Nephron (organoid): ENCODE results near the gene PEF1.
A peak's percentile ranks its signal among the peaks of the same experiment; 100 is the strongest.

Experiments
- H3K27ac Mint-ChIP-seq, 3 experiments: 2 replicates each; pipeline ENCODE4 v1.8.0; 2020; ENCODE audit warnings: mixed read lengths in 3 of 3, mild to moderate bottlenecking in 2 of 3, moderate library complexity in 1 of 3
- H3K27me3 Mint-ChIP-seq: 2 replicates; pipeline ENCODE4 v1.8.0; 2021; ENCODE audit warnings: low read depth, mild to moderate bottlenecking, moderate library complexity, mixed read lengths
- H3K36me3 Mint-ChIP-seq: 2 replicates; pipeline ENCODE4 v1.8.0; 2020; ENCODE audit warnings: low read depth, mixed read lengths
- H3K4me1 Mint-ChIP-seq: 2 replicates; pipeline ENCODE4 v1.8.0; 2020; ENCODE audit warnings: mixed read lengths
- H3K4me3 Mint-ChIP-seq, 3 experiments: 2 replicates each; pipeline ENCODE4 v1.8.0; 2020; ENCODE audit warnings: mild to moderate bottlenecking in 3 of 3, mixed read lengths in 3 of 3, moderate library complexity in 2 of 3
- H3K9me3 Mint-ChIP-seq: 2 replicates; pipeline ENCODE4 v1.8.0; 2020; ENCODE audit warnings: mixed read lengths
- TF ChIP-seq, protein P1 (sequence below), 3 experiments: fragments of 200-600 bp; sonication (generic); IDR thresholded peaks; one replicate each; pipeline ENCODE4 v1.5.0; 2021; ENCODE audit warnings: antibody characterized with exemption in 3 of 3; ENCODE audit not compliant: unreplicated experiment in 3 of 3

Gene PEF1

DNA sequence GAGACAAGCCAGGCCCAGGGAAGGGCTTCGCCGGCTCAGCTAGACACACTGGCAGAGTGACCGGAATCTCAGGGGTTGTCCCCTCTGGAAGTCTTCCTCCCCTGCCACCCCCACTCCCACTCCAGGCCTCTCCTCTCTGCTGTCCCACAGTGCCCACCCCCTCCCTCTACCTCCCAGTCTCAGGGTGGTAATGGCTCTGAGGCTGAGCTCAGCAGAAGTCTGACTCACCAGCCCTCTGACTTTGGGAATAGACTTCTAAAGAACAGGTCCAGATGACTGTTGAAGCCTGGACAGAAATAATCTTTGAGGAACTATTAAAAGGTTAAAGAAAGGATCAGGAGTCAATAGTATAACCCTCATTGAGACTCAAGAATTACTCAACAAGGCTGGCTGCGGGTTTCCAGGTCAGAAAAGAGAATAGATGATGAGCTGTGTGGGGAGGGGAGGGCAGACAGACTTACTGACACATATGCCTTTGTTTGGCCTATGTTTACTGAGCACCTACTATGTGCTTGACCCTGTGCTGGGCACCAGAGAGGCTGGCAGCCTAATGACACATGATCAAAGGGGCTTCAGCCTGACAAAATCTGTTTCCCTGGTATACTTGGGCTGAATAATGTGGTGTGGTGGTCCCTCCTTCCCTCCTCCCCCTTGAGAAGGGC, 19.0 kb downstream of the PEF1 start:
- Mint-ChIP-seq H3K9me3 (no peaks in the 10 kb centered on the region), H3K36me3 (peaks cover 17% of the 10 kb centered on the region), H3K4me3 (no peak overlapping the region), H3K27me3 (peaks cover 4% of the 10 kb centered on the region), H3K27ac (peak overlapping the region in 1 of 3 experiments; percentile 41), H3K4me1 (peaks cover 23% of the 10 kb centered on the region)
- TF ChIP-seq, protein P1, sequence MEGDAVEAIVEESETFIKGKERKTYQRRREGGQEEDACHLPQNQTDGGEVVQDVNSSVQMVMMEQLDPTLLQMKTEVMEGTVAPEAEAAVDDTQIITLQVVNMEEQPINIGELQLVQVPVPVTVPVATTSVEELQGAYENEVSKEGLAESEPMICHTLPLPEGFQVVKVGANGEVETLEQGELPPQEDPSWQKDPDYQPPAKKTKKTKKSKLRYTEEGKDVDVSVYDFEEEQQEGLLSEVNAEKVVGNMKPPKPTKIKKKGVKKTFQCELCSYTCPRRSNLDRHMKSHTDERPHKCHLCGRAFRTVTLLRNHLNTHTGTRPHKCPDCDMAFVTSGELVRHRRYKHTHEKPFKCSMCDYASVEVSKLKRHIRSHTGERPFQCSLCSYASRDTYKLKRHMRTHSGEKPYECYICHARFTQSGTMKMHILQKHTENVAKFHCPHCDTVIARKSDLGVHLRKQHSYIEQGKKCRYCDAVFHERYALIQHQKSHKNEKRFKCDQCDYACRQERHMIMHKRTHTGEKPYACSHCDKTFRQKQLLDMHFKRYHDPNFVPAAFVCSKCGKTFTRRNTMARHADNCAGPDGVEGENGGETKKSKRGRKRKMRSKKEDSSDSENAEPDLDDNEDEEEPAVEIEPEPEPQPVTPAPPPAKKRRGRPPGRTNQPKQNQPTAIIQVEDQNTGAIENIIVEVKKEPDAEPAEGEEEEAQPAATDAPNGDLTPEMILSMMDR (IDR thresholded peaks at IDR 0.05; ENCODE audit: unreplicated experiment in 3 of 3): no peak

DNA sequence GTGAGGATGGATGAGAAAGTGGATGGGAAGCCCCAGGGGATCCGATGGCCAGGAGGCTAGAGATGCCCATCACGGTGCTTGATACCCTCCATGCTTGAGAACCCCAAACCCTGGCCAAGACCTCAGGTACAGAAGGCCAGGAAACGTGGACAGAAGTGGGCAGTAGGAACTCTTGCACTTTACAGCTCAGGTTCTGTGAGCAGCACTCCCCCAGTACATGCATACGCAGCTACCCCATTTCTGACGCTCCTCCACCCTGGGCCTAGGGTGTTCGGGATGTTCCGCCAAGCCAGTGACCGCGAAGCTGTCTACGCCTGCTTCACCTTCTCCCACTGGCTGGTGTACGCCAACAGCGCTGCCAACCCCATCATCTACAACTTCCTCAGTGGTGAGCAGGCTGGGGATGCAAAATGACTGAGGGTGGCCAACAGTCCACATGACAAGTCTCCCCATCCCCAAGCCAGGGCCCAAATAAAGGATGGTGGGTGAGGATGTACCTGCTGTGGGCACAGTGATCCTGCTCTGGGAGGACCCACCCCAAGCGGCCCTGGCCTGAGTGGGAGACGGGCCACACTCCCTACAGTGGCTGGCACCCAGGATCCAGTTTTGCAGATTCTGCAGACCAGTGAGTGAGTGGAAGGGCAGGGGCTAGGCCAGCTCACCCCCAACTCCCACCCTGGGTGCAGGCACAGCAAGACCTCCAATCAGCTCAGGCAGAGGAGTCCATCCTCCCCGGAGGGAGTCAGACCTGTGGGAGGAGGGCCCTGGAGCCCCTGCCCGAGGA, 19.8 kb downstream of the PEF1 start:
- Mint-ChIP-seq H3K27me3 (peaks cover 4% of the 10 kb centered on the region), H3K9me3 (no peaks in the 10 kb centered on the region), H3K27ac (no peak overlapping the region), H3K36me3 (peaks cover 10% of the 10 kb centered on the region), H3K4me3 (no peak overlapping the region), H3K4me1 (peaks cover 23% of the 10 kb centered on the region)
- TF ChIP-seq, protein P1 (IDR thresholded peaks at IDR 0.05; ENCODE audit: unreplicated experiment in 3 of 3): no peak

DNA sequence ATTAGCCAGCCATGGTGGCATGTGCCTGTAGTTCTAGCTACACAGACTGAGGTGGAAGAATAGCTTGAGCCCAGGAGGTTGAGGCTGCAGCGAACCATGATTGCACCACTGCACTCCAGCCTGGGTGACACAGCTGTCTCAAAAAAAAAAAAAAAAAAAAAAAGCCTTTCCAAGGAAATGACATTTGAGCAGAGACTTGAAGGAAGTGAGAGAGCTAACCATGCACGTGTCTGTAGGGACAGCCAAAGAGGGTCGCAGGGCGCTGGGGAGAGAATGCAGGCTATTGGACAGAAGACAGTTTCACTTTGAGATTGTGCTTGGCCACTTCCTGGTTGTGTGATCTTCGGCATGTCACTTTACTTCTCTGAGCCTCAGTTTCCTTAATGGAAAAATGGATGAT, 20.4 kb downstream of the PEF1 start:
- H3K4me1 Mint-ChIP-seq: peaks cover 23% of the 10 kb centered on the region
- peaks cover 4% of the 10 kb centered on the region for H3K36me3 Mint-ChIP-seq
- H3K4me3 Mint-ChIP-seq: no peak overlapping the region
- H3K9me3 Mint-ChIP-seq: no peaks in the 10 kb centered on the region
- TF ChIP-seq, protein P1 (IDR thresholded peaks at IDR 0.05; ENCODE audit: unreplicated experiment in 3 of 3): no peak
- H3K27ac Mint-ChIP-seq: no peak overlapping the region
- H3K27me3 Mint-ChIP-seq: peaks cover 5% of the 10 kb centered on the region

DNA sequence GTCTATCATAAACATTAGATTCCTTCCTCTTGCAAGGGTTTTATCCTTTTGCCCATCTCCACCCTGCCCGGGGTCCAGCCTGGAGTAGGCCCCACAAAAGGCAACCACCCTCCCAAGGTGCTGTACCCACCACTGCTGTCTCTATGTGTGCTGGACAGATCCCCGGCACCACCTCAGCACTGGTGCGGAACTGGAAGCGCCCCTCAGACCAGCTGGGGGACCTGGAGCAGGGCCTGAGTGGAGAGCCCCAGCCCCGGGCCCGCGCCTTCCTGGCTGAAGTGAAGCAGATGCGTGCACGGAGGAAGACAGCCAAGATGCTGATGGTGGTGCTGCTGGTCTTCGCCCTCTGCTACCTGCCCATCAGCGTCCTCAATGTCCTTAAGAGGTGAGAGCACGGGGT, 21.3 kb downstream of the PEF1 start:
- no peak overlapping the region for H3K4me3 Mint-ChIP-seq
- peaks cover 23% of the 10 kb centered on the region for H3K4me1 Mint-ChIP-seq
- no peak overlapping the region for H3K27ac Mint-ChIP-seq
- TF ChIP-seq, protein P1 (IDR thresholded peaks at IDR 0.05; ENCODE audit: unreplicated experiment in 3 of 3): no peak
- H3K27me3 Mint-ChIP-seq: peaks cover 14% of the 10 kb centered on the region
- peaks cover 4% of the 10 kb centered on the region for H3K36me3 Mint-ChIP-seq
- H3K9me3 Mint-ChIP-seq: no peaks in the 10 kb centered on the region

DNA sequence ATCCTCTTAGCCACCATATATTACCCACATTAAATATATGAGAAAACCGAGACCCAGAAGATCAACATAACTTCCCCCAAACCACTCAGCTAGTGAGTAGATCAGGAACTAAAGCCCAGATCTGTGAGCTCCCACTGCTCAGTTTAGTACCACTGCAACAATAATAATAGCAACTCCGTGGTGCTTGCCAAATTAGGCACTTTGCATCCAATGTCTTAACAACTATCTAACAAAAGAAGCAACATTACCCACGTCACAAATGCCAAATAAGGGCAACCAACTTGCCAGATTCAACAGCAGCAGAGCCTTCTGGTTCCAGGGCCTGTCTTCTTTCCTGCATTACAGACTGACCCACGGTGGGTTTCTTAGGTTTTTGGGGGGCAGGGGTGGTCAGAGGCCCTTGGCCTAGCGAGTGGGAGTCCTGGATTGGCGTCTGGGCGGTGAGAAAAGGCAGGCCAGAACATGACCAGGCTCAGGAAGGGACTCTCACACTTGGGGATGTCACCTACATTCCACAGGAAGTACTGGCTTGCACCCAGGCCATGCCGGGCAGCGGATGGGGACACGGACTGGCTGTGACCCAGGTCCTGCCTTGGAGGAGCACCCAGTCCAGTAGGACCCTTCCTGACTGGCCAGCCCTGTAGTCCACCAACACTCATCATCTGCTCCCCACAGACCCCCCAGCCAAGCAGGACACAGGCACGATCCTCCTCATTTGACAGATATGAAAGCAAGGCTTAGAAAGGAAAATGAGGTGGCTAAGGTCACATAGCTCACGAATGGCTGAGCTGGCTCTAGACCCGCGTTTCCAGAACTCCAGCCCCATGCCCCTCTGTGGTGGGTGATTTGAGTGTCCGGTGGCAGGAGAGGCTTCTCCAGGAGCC, 22.6 kb downstream of the PEF1 start:
- H3K9me3 Mint-ChIP-seq: no peaks in the 10 kb centered on the region
- H3K36me3 Mint-ChIP-seq: no peaks in the 10 kb centered on the region
- peaks cover 17% of the 10 kb centered on the region for H3K4me1 Mint-ChIP-seq
- H3K27me3 Mint-ChIP-seq: peaks cover 22% of the 10 kb centered on the region
- no peak overlapping the region for H3K27ac Mint-ChIP-seq
- H3K4me3 Mint-ChIP-seq: no peak overlapping the region
- TF ChIP-seq, protein P1 (IDR thresholded peaks at IDR 0.05; ENCODE audit: unreplicated experiment in 3 of 3): no peak
